ENCODE results near the gene GRN.

The GRN gene

DNA sequence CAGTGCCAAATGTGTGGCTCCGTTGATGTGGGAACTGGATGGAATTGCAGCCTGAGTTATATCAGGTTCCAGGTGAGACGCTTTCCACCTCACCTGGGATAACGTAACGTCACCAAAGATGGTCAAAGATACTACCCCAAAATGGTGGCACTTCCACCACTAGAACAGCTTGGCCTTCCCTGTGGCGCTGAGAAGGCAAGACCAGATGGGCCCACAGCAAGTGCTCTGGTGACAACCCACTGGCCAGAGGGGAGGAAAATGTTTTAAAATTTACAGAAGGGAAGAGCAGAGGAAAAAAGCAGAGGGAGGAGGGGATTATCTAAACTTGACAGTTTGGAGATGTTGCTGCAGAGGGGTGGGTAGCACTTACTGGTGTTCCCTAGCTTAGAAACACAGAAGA is 51.8 kb downstream of the GRN start:
- Histone ChIP-seq H3K27ac (ENCODE audit: poor library complexity, severe bottlenecking) (no peak overlapping the region), H3K4me3 (ENCODE audit: severe bottlenecking) (no peak overlapping the region), H3K9me3 (ENCODE audit: severe bottlenecking) (no peaks in the 10 kb centered on the region), H3K4me1 (ENCODE audit: insufficient read depth, poor library complexity, severe bottlenecking) (no peaks in the 10 kb centered on the region), H3K36me3 (ENCODE audit: low read depth) (peaks cover 40% of the 10 kb centered on the region), H3K27me3 (ENCODE audit: insufficient read depth, poor library complexity, severe bottlenecking) (no peaks in the 10 kb centered on the region)
- no peak for TF ChIP-seq CTCF (IDR thresholded peaks at IDR 0.05; ENCODE audit: poor library complexity, severe bottlenecking)
- ATAC-seq (ENCODE audit: low read depth) (no peak), DNase-seq (ENCODE audit: low spot score) (no peak)

DNA sequence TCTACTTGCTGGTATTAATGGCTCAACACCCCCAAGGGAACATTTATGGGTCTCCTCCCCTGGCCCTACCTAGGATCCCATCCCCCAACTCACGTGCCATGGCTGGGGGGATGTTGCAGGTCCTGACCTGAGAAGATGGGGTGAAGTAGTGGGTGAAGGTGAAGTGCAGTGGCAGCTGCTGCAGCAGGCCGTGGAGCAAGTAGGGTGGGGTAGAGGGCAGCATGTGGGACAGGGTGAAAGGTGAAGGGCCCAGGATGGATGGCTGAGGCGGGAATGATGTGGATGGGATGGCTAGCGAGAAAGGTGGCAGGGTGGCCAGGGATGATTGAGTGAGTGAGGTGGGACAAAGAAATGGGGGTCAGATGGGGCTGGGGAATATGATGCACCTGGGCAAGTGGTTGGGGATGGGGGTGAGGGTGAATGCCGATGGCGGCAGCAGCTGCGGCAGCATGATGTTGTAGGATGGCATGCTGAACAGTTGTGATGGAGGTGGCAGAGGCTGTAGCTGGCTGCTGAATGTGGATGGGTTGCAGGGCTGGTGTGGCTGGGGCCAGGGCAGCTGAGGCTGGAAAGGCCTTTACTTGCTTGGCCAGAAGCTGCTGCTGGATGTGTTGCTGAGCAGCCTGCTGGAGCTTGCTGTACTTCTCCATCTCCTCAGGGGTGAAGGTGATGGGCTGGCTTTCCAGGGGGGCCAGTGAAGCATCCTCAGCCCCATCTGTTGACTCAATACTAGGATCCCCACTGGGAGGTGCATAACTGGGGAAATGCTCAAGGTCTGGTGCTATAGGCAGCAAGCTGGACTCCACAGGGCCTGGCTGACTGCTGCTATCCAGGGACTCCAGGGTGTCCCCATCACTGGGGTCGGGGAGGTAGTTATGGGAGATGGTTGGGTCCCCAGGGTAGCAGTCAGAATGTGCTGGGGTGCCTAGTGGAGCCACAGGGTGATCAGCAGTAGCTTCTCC is 52.7 kb downstream of the GRN start:
- TF ChIP-seq CTCF (IDR thresholded peaks at IDR 0.05; ENCODE audit: poor library complexity, severe bottlenecking) = no peak
- H3K4me1 ChIP-seq (ENCODE audit: insufficient read depth, poor library complexity, severe bottlenecking) = no peaks in the 10 kb centered on the region
- no peak overlapping the region for H3K4me3 ChIP-seq (ENCODE audit: severe bottlenecking)
- H3K27me3 ChIP-seq (ENCODE audit: insufficient read depth, poor library complexity, severe bottlenecking) = no peaks in the 10 kb centered on the region
- no peak overlapping the region for H3K27ac ChIP-seq (ENCODE audit: poor library complexity, severe bottlenecking)
- H3K9me3 ChIP-seq (ENCODE audit: severe bottlenecking) = no peaks in the 10 kb centered on the region
- DNase-seq (ENCODE audit: low spot score) (no peak), ATAC-seq (ENCODE audit: low read depth) (no peak)
- H3K36me3 ChIP-seq (ENCODE audit: low read depth) = peaks cover 40% of the 10 kb centered on the region

DNA sequence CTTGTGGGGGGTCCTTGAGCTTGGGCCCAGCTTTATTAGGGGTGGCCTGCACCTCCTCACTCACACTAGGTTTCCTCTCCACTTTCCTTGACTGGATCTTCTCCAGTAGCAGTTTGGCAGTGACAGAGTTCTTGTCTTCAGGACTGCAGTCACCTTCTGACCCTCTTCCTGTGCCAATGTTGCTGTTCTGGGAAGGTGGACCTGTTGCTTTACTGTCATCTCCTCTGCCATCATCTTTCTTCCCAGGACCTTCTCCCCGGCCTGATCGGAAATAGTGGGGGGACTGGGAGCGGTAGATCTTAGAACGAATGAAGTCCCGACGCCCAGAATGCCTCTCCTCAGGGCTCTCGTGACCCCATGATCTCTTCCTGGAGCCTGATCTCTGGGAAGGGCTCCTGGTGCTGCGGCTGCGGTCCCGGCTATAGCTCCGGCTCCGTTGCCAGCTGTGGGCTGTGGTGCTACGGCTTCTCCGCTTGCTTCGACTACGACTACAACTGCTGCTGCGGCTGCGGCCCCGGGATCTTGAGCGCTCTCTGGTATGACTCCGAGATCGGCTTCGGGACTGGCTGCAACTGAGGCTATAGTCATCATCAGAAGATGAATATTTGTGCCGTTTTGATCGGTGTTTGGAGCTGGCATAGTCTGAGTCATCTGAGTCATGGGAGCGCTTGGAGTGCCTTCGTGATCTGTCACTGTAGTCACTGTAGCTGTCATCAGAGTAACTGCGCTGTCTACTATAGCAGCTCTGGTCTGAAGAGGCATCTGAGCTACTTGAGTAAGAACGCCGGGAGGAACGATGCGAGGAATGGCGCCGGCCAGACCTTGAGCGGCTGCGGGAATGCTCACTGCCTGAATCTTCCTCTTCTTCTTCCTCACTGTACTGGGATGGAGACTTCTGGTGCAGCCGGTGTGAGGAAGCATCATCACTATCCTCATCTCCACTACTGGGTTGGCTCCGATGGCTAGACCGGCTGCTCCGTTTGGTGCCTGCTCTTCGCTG is 53.9 kb downstream of the GRN start:
- TF ChIP-seq CTCF (IDR thresholded peaks at IDR 0.05; ENCODE audit: poor library complexity, severe bottlenecking) = no peak
- H3K27ac ChIP-seq (ENCODE audit: poor library complexity, severe bottlenecking) = no peak overlapping the region
- H3K4me3 ChIP-seq (ENCODE audit: severe bottlenecking) = no peak overlapping the region
- no peak for DNase-seq (ENCODE audit: low spot score)
- no peaks in the 10 kb centered on the region for H3K27me3 ChIP-seq (ENCODE audit: insufficient read depth, poor library complexity, severe bottlenecking)
- H3K4me1 ChIP-seq (ENCODE audit: insufficient read depth, poor library complexity, severe bottlenecking) = no peaks in the 10 kb centered on the region
- ATAC-seq (ENCODE audit: low read depth) = no peak
- peaks cover 40% of the 10 kb centered on the region for H3K36me3 ChIP-seq (ENCODE audit: low read depth)
- H3K9me3 ChIP-seq (ENCODE audit: severe bottlenecking) = no peaks in the 10 kb centered on the region

DNA sequence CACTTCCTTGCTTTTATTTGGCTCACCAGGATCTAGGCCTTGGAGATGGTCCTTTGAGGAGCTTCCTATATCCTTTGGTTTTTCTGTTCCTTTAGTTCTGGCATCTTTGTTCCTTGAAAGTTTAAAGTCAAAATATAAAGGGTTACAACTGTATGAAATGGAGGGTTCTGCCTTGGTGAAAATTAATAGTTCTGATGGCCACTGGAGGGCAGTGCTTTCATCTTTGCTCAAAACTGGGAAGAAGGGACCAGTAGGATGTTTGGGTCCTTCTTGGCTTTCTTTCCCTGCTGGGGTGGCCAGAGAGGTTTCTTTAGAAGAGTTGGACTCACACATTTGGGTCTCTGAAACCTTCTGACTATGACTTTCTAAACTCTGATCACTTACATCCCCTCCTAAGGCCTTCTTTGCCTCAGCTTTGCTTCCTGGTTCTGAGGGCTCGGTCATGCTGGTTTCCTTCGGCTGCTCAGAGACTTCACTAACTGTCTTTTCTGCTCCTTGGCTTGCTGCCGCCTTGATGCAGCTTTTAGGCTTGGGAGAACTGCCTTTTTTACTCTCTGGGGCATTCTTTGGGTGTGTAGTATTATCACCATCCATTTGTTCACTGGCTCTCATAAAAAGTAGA is 55.2 kb downstream of the GRN start:
- Histone ChIP-seq H3K4me3 (ENCODE audit: severe bottlenecking) (no peak overlapping the region), H3K36me3 (ENCODE audit: low read depth) (peaks cover 52% of the 10 kb centered on the region)

More for the DNA sequence above, 55.2 kb downstream of the GRN start:
- Histone ChIP-seq H3K27ac (ENCODE audit: poor library complexity, severe bottlenecking) (no peak overlapping the region), H3K27me3 (ENCODE audit: insufficient read depth, poor library complexity, severe bottlenecking) (no peaks in the 10 kb centered on the region), H3K4me1 (ENCODE audit: insufficient read depth, poor library complexity, severe bottlenecking) (no peaks in the 10 kb centered on the region), H3K9me3 (ENCODE audit: severe bottlenecking) (no peaks in the 10 kb centered on the region)
- TF ChIP-seq CTCF (IDR thresholded peaks at IDR 0.05; ENCODE audit: poor library complexity, severe bottlenecking) = peak; percentile 74
- DNase-seq (ENCODE audit: low spot score) (no peak), ATAC-seq (ENCODE audit: low read depth) (peak; percentile 65; the same call in 1 of the 3 replicates)
